Heart left ventricle (tissue), 16 donors: ENCODE measurements around the gene NCKAP5L. TPM values are rescaled to one million over a fixed set of nuclear protein-coding genes. Genes with fewer than 3 reads are reported as not detected.

Experiments used
- ATAC-seq, 4 donors: fragments of 200-7000 bp; cut with Tn5 transposase; one replicate each; pipeline ENCODE4 v1.9.1; 2020 to 2022; ENCODE audit warnings: moderate library complexity in 4 of 4, mild to moderate bottlenecking in 3 of 4, moderate number of reproducible peaks in 1 of 4
- DNase-seq, 5 donors: peaks; one replicate each; pipeline ENCODE4 v3.0.0-alpha.2; 2020
- H3K27ac ChIP-seq, 12 donors: fragments of 200-600 bp; sonication (generic) in 4 of 12; one replicate each; pipeline versions ENCODE4 v1.5.0 to v1.8.0; 2016 to 2022; ENCODE audit warnings: mild to moderate bottlenecking in 2 of 12
- H3K27me3 ChIP-seq, 9 donors: fragments of 200-600 bp; sonication (generic) in 2 of 9; one replicate each; pipeline versions ENCODE4 v1.5.1 to v1.8.0; 2016 to 2022; ENCODE audit warnings: mild to moderate bottlenecking in 3 of 9
- H3K36me3 ChIP-seq, 9 donors: fragments of 200-600 bp; sonication (generic) in 2 of 9; one replicate each; pipeline versions ENCODE4 v1.5.0 to v1.8.0; 2018 to 2022; ENCODE audit warnings: mild to moderate bottlenecking in 2 of 9
- H3K4me1 ChIP-seq, 12 donors: fragments of 200-600 bp; sonication (generic) in 4 of 12; one replicate each; pipeline versions ENCODE4 v1.5.0 to v1.8.0; 2016 to 2022; ENCODE audit warnings: mild to moderate bottlenecking in 3 of 12
- H3K4me3 ChIP-seq, 12 donors: fragments of 200-600 bp; sonication (generic) in 4 of 12; one replicate each; pipeline versions ENCODE4 v1.5.0 to v1.8.0; 2017 to 2022; ENCODE audit warnings: mild to moderate bottlenecking in 9 of 12, moderate library complexity in 4 of 12
- H3K9me3 ChIP-seq, 12 donors: fragments of 200-600 bp; sonication (generic) in 4 of 12; one replicate each; pipeline versions ENCODE4 v1.5.0 to v1.8.0; 2016 to 2022; ENCODE audit warnings: mild to moderate bottlenecking in 1 of 12
- POLR2A ChIP-seq, 2 donors: fragments of 450-650 bp; IDR thresholded peaks; one replicate each; pipeline ENCODE4 v1.6.1; 2017; ENCODE audit warnings: antibody characterized with exemption in 2 of 2, mild to moderate bottlenecking in 2 of 2, moderate library complexity in 2 of 2
- WGBS, 4 donors: extraction: QIAGEN DNeasy Blood & Tissue Kit in 2 of 4; methylation state at CpG; one replicate each; pipeline versions ENCODE4 v1.1.5 to v1.1.7; 2013 to 2018; 5-methylcytosine and 5-hydroxymethylcytosine counted together
- intact Hi-C, 10 donors: fragments of 100-400 bp; cut with DNase I; formaldehyde crosslinking; loops; one replicate each; pipeline versions ENCODE4 v1.11.1 to v1.14.2; 2022
- polyA plus RNA-seq, 2 donors: library from polyadenylated mRNA; stranded (reverse); fragments of 200-250 nt; gene quantifications; one replicate each; pipeline ENCODE4 v1.2.3, GENCODE V29; 2013
- total RNA-seq, 9 donors: library from RNA; depleted of rRNA in 2 of 9; stranded (reverse); fragments of >200 nt in 2 of 9; fragmentation: NEBNext Ultra II Directional in 3 of 9; extraction: Animal tissue kit (Norgen Biotek cat#: 25700) in 3 of 9; gene quantifications; one replicate each; pipeline versions ENCODE4 v1.1.0 to v1.2.4, GENCODE V29; 2016 to 2023
- TF ChIP-seq, protein P1 (sequence below), 12 donors: fragments of 200-600 bp; sonication (generic) in 4 of 12; IDR thresholded peaks; one replicate each; pipeline versions ENCODE4 v1.5.0 to v1.8.0; 2018 to 2022; ENCODE audit warnings: antibody characterized with exemption in 12 of 12, mild to moderate bottlenecking in 5 of 12
- donor health status: ischemic (EF 13 %, LVEDD 7.1; RV severe dilation, severe dysfunction).
- donor health status: healthy with polysubstance abuse.
- donor health status: DM: no; HTN: yes; CAD: no.
- donor health status: DM: no; HTN: no; CAD: no.
- donor health status: ischemic (EF 25% LVEDD 6.9; RV normal size, moderate dysfunction).
- donor health status: ischemic (EF 25% LVEDD 5.7; RV mildly dilated, moderate dysfunction).
- donor health status: healthy.
- donor health status: DM: yes; HTN: yes; CAD: no.
- donor health status: ischemic (EF 35%, LVEDD 5.7; RV mildly dilated, moderate dysfunction).
- donor health status: nonischemic (EF 11% LVEDD 7.7; RV severe dilation, severe dysfunction).
- donor health status: DM: yes; HTN: yes; CAD: no.
- donor health status: PGD.
- donor health status: ischemic (EF 29% LVEDD 5.4; RV normal size, mild dysfunction).
- donor health status: nonischemic (EF 23%, LVEDD 6.1; RV moderate dilation, normal function).

The NCKAP5L gene
- total and polyA plus RNA-seq, 11 donors, result 14.1 to 35.0 (median 25.0) TPM

- TF ChIP-seq, protein P1, sequence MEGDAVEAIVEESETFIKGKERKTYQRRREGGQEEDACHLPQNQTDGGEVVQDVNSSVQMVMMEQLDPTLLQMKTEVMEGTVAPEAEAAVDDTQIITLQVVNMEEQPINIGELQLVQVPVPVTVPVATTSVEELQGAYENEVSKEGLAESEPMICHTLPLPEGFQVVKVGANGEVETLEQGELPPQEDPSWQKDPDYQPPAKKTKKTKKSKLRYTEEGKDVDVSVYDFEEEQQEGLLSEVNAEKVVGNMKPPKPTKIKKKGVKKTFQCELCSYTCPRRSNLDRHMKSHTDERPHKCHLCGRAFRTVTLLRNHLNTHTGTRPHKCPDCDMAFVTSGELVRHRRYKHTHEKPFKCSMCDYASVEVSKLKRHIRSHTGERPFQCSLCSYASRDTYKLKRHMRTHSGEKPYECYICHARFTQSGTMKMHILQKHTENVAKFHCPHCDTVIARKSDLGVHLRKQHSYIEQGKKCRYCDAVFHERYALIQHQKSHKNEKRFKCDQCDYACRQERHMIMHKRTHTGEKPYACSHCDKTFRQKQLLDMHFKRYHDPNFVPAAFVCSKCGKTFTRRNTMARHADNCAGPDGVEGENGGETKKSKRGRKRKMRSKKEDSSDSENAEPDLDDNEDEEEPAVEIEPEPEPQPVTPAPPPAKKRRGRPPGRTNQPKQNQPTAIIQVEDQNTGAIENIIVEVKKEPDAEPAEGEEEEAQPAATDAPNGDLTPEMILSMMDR (IDR thresholded peaks at IDR 0.05), result no peak
- TF ChIP-seq POLR2A (IDR thresholded peaks at IDR 0.05), result no peak
- peaks cover 4 to 42% (median 29%) of the 10 kb centered on the region in 12 donors for H3K4me1 ChIP-seq
- intact Hi-C loops, result loop anchor here (1.0 to 10.0 kb wide), 11 partner anchors 75 to 205 kb away; partner anchors contain the start of genes ASIC1 (in 7 of the 10) and AQP5 (in 1 of the 10)
- H3K4me3 ChIP-seq, result no peak overlapping the region
- H3K27me3 ChIP-seq, result peaks cover 0 to 6% (median 0%) of the 10 kb centered on the region in 9 donors
- H3K27ac ChIP-seq, result peak overlapping the region in 11 of 12 donors; percentile 19 to 78 (median 69)
- no peaks in the 10 kb centered on the region for H3K36me3 ChIP-seq
- WGBS, 4 donors, result 31 to 45% (median 37%) methylated on average over 11 of the region's 11 CpGs
- no peaks in the 10 kb centered on the region for H3K9me3 ChIP-seq
- DNase-seq (no peak), ATAC-seq (no peak)
Observed at GRCh38 chr12:49867570-49868341, 39.5 kb upstream of the NCKAP5L start.

DNA sequence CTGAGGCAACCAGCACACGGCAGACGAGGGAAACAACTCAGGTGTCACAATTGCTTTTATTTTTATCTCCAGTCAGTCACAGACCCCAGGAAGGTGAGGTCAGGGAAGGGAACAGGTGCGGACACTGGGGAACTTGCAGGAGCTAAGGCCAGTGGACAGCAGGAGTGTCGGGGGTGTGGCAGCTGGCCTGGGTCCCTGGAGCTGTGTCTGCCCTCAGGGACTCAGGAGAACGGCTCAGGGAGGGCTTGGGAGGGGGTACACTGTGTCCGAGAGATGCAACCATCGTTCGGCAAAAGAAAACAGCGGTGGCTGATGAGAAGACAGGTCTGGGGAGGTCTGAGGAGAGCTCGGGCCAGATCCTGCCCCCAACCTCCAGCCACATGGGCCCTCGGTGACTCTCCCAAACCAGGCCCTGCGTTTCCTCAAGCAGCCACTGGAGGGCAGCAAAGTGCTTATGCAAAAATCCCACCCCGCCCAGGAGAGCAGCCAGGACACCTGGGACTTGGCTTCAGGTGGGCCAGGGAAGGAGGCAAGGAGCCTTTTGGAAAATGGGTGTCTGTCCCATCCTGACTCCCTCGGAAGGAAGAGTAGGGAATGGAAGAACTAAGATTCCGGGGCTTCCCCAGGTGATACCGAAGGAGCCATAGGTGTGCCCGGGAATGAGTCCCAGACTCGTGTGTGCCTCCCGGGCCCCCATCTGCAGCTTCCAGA lies 38.8 kb upstream of the NCKAP5L start:
- Histone ChIP-seq H3K9me3 (no peaks in the 10 kb centered on the region), H3K27me3 (peaks cover 0 to 6% (median 0%) of the 10 kb centered on the region in 9 donors), H3K4me3 (no peak overlapping the region), H3K36me3 (no peaks in the 10 kb centered on the region), H3K4me1 (peaks cover 4 to 37% (median 29%) of the 10 kb centered on the region in 12 donors), H3K27ac (no peak overlapping the region)
- DNase-seq (peak; percentile 67 to 79 (median 73)), ATAC-seq (peak in 2 of 4 donors; percentile 17)
- intact Hi-C loops, result loop anchor here (1.0 to 10.0 kb wide), 10 partner anchors 75 to 205 kb away; partner anchors contain the start of genes ASIC1 (in 7 of the 10) and AQP5 (in 1 of the 10)
- WGBS, 4 donors, result 29 to 36% (median 34%) methylated on average over 16 to 19 of the region's 19 CpGs
- TF ChIP-seq, protein P1 (IDR thresholded peaks at IDR 0.05), result peak; percentile 94 to 99 (median 98)
- no peak for TF ChIP-seq POLR2A (IDR thresholded peaks at IDR 0.05)

GRCh38 chr12:49865782-49866135 lies 37.5 kb upstream of the NCKAP5L start:
- Histone ChIP-seq H3K36me3 (no peaks in the 10 kb centered on the region), H3K4me1 (peaks cover 4 to 37% (median 29%) of the 10 kb centered on the region in 12 donors), H3K4me3 (no peak overlapping the region), H3K27me3 (peaks cover 0 to 6% (median 0%) of the 10 kb centered on the region in 9 donors), H3K27ac (no peak overlapping the region), H3K9me3 (no peaks in the 10 kb centered on the region)
- 78 to 86% (median 82%) methylated on average over 8 of the region's 8 CpGs for WGBS, 4 donors
- no peak for TF ChIP-seq POLR2A (IDR thresholded peaks at IDR 0.05)
- TF ChIP-seq, protein P1 (IDR thresholded peaks at IDR 0.05), result no peak
- intact Hi-C loops, result loop anchor here (2.0 to 10.0 kb wide), 9 partner anchors 77 to 207 kb away; partner anchors contain the start of genes ASIC1 (in 7 of the 10) and AQP5 (in 1 of the 10)
- no peak for DNase-seq
- ATAC-seq, result no peak
